Endothelial cell of umbilical vein (primary cell): Measurements from ENCODE around the gene RILP.

Experiments used
- EZH2 ChIP-seq: IDR thresholded peaks from 2 replicates; pipeline ENCODE4 v1.6.1; 2012; ENCODE audit warnings: borderline replicate concordance, low read depth, mild to moderate bottlenecking, moderate library complexity, low read length, inconsistent platforms; ENCODE audit not compliant: severe bottlenecking
- FOS ChIP-seq: IDR thresholded peaks from 2 replicates; pipeline ENCODE4 v1.6.1; 2011; ENCODE audit warnings: mild to moderate bottlenecking, low read length, moderate library complexity, borderline replicate concordance; ENCODE audit not compliant: insufficient read depth
- JUN ChIP-seq: IDR thresholded peaks from 2 replicates; pipeline ENCODE4 v1.6.1; 2011; ENCODE audit warnings: borderline replicate concordance, low read depth; ENCODE audit not compliant: insufficient read length, insufficient read depth
- MYC ChIP-seq: IDR thresholded peaks from one replicate; pipeline ENCODE4 v1.6.1; 2011; ENCODE audit warnings: mild to moderate bottlenecking, low read depth, low read length
- POLR2A ChIP-seq: IDR thresholded peaks from 2 replicates; pipeline ENCODE4 v1.6.1; 2012; ENCODE audit warnings: low read depth, mild to moderate bottlenecking, control low read depth, low read length
- POLR2AphosphoS5 ChIP-seq: IDR thresholded peaks from 2 replicates; pipeline ENCODE4 v1.6.1; 2012; ENCODE audit warnings: low read depth, mild to moderate bottlenecking, control low read depth, low read length, moderate library complexity; ENCODE audit not compliant: insufficient read depth
- TF ChIP-seq, protein P1 (sequence below), 2 donors: IDR thresholded peaks; 1 replicate in 1 of 2; 2 replicates in 1 of 2; pipeline ENCODE4 v1.5.1; 2011; ENCODE audit warnings: low read length in 2 of 2, mild to moderate bottlenecking in 2 of 2, moderate library complexity in 2 of 2, control low read depth in 1 of 2, inconsistent platforms in 1 of 2, low read depth in 1 of 2; ENCODE audit not compliant: insufficient read depth in 1 of 2; ENCODE audit errors: extremely low read depth in 1 of 2

DNA sequence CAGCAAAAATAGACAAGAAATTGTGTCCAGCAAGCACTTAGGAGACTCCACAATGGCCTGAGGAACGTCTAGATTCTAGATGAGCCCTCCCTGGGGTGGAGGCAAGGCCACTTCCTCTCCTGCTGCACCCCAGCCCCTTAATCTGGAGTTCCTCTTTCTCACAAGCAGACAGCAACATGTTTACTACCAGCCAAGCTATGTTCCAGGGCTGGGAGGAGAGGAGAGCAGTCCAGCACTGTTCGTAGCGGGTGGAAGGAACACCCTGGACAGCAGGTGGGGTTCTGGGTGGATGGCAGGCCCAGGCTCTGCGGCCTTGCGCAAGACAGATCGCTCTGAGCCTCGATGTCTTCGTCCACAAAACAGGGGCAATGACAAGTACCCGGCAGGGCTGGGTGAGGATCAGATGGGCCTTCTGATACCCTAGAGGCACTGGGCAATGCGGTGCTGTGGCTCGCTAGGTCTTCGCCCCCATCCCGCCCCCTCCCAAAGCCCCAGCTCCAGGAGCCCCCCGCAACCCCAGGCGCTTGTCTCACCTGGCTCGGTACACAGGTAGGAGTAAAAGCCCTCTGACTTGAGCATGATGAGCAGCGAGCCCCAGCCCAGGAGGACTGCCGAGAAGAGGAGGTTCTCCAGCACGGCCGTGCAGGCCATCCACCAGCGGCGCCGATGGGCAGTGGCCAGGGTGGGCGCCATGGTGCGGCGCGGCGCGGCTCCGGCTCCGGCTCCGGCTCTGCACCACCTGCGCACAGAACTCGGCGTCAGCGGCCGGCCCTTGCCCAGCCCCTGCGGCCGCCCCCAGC is 22.3 kb downstream of the RILP start:
- TF ChIP-seq POLR2A (no peak), POLR2AphosphoS5 (no peak), MYC (no peak), JUN (no peak), EZH2 (no peak), FOS (no peak)
- TF ChIP-seq, protein P1, sequence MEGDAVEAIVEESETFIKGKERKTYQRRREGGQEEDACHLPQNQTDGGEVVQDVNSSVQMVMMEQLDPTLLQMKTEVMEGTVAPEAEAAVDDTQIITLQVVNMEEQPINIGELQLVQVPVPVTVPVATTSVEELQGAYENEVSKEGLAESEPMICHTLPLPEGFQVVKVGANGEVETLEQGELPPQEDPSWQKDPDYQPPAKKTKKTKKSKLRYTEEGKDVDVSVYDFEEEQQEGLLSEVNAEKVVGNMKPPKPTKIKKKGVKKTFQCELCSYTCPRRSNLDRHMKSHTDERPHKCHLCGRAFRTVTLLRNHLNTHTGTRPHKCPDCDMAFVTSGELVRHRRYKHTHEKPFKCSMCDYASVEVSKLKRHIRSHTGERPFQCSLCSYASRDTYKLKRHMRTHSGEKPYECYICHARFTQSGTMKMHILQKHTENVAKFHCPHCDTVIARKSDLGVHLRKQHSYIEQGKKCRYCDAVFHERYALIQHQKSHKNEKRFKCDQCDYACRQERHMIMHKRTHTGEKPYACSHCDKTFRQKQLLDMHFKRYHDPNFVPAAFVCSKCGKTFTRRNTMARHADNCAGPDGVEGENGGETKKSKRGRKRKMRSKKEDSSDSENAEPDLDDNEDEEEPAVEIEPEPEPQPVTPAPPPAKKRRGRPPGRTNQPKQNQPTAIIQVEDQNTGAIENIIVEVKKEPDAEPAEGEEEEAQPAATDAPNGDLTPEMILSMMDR (IDR thresholded peaks at IDR 0.05; ENCODE audit: extremely low read depth in 1 of 2, insufficient read depth in 1 of 2, low read depth in 1 of 2, low read length in 2 of 2), result no peak
